ENCODE results near the gene RARG.

DNA sequence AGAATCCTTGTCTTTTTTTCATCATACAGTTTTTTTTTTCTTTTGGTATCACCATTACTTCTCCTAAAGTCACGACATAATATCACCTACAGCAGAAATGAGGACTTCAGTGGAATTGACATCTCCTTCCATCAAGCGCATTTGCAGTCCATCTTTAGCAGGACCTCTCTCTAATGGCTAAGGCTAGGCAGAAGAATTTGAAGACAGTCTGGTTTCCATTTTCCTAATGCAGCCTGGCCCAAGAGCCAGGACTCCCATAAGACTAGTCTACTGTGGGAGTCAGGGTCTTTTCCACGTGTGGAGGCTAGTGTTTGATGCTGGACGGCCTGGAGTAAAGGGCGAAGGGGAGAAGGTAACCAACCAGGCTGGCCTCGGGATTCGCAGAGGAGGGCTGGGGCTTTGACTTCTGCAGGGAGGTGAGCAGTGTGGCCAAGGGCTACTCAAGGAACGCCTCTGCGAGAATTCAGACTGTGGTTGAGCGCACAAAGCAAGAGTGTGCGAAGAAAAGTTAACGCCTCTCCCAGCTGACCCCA, 52.3 kb downstream of the RARG start:
- TF ChIP-seq POLR2A (IDR thresholded peaks at IDR 0.05): no peak
- TF ChIP-seq POLR2AphosphoS5 (IDR thresholded peaks at IDR 0.05): no peak
